A549 (cell line): ENCODE data around the gene EYA2. TPM values are rescaled to one million over a fixed set of nuclear protein-coding genes. Genes with fewer than 3 reads are reported as not detected.

Experiments
- ATAC-seq, 2 experiments: fragments of 200-7000 bp in 1 of 2; fragments of >200 bp in 1 of 2; cut with Nextera tagmentation in 1 of 2; cut with Tn5 transposase in 1 of 2; 3 replicates each; pipeline versions ENCODE4 v1.8.0 to v1.9.1; 2018 to 2020; ENCODE audit warnings: mild to moderate bottlenecking in 1 of 2, moderate library complexity in 1 of 2
- CTCF ChIA-PET: fragments of 300-600 bp; sonication (Branson Sonifier 250); formaldehyde crosslinking; extraction: SDS; loops from one replicate; lab custom pipeline; 2021; ENCODE audit warnings: antibody characterized with exemption, inconsistent platforms; lab: Yijun Ruan, JAX
- POLR2A ChIA-PET: fragments of 350-600 bp; formaldehyde crosslinking; extraction: SDS; loops from one replicate; lab custom pipeline; 2021; ENCODE audit warnings: antibody characterized with exemption, inconsistent platforms; lab: Yijun Ruan, JAX
- DNase-seq, 2 experiments: peaks; one replicate each; pipeline versions ENCODE4 v3.0.0 to v3.0.0-alpha.2; 2011 to 2016; ENCODE audit warnings: low read depth in 1 of 2, low spot score in 1 of 2
- FAIRE-seq: peaks from 2 replicates; lab custom pipeline; 2011; peaks lifted over from hg19 to GRCh38; lab: Jason Lieb, UNC
- H3K27ac ChIP-seq, 2 experiments: fragments of >200 bp; sonication (Bioruptor Twin); formaldehyde crosslinking; 3 replicates each; pipeline ENCODE4 v1.5.1; 2016 to 2017
- H3K4me1 ChIP-seq: fragments of >200 bp; sonication (Bioruptor Twin); formaldehyde crosslinking; 3 replicates; pipeline ENCODE4 v1.6.1; 2016
- H3K4me2 ChIP-seq: fragments of >200 bp; sonication (Bioruptor Twin); formaldehyde crosslinking; 3 replicates; pipeline ENCODE4 v1.6.1; 2016
- H3K4me3 ChIP-seq: fragments of >200 bp; sonication (Bioruptor Twin); formaldehyde crosslinking; 3 replicates; pipeline ENCODE4 v1.5.1; 2016
- H3K9me3 ChIP-seq: fragments of >200 bp; sonication (Bioruptor Twin); formaldehyde crosslinking; 3 replicates; pipeline ENCODE4 v1.6.1; 2016
- ATOH8 ChIP-seq: fragments of 250-450 bp; sonication (Bioruptor Pico); IDR thresholded peaks from 2 replicates; pipeline ENCODE4 v1.5.0; 2020; ENCODE audit warnings: low read depth, mild to moderate bottlenecking, moderate library complexity
- BCL3 ChIP-seq: fragments of >200 bp; sonication (Bioruptor Twin); formaldehyde crosslinking; IDR thresholded peaks from 3 replicates; pipeline ENCODE4 v1.6.1; 2016
- CBX8 ChIP-seq: fragments of 200-600 bp; sonication (generic); IDR thresholded peaks from 2 replicates; pipeline ENCODE4 v1.6.1; 2016
- CEBPB ChIP-seq, 2 experiments: fragments of >200 bp in 1 of 2; sonication (Bioruptor Twin) in 1 of 2; formaldehyde crosslinking in 1 of 2; IDR thresholded peaks; 2 replicates each; pipeline ENCODE4 v1.6.1; 2012 to 2016
- CHD2 ChIP-seq: fragments of 150-350 bp; IDR thresholded peaks from 2 replicates; pipeline ENCODE4 v1.6.1; 2014; ENCODE audit warnings: low read length; ENCODE audit not compliant: partially characterized antibody
- E2F6 ChIP-seq: IDR thresholded peaks from 2 replicates; pipeline ENCODE4 v1.6.1; 2012; ENCODE audit warnings: low read depth, borderline replicate concordance
- ELK1 ChIP-seq: fragments of 150-350 bp; IDR thresholded peaks from 2 replicates; pipeline ENCODE4 v1.6.1; 2014; ENCODE audit warnings: low read depth, mild to moderate bottlenecking, low read length
- EP300 ChIP-seq, 2 experiments: fragments of >200 bp; sonication (Bioruptor Twin); formaldehyde crosslinking; IDR thresholded peaks; 2 replicates in 1 of 2; 3 replicates in 1 of 2; pipeline ENCODE4 v1.6.1; 2016 to 2017
- ESRRA ChIP-seq: fragments of 150-350 bp; IDR thresholded peaks from 2 replicates; pipeline ENCODE4 v1.6.1; 2014; ENCODE audit warnings: mild to moderate bottlenecking, low read length, borderline replicate concordance
- HES2 ChIP-seq: fragments of >200 bp; sonication (Bioruptor Twin); formaldehyde crosslinking; IDR thresholded peaks from 2 replicates; pipeline ENCODE4 v1.6.1; 2016
- HMGXB4 ChIP-seq: fragments of 250-450 bp; sonication (Bioruptor Pico); IDR thresholded peaks from 2 replicates; pipeline ENCODE4 v1.5.0; 2021; ENCODE audit warnings: mild to moderate bottlenecking, moderate library complexity, borderline replicate concordance
- HOXA7 ChIP-seq: fragments of 250-450 bp; sonication (Bioruptor Pico); IDR thresholded peaks from 2 replicates; pipeline ENCODE4 v1.5.0; 2020; ENCODE audit warnings: mild to moderate bottlenecking, moderate library complexity
- KDM1A ChIP-seq: fragments of 200-600 bp; sonication (generic); IDR thresholded peaks from 2 replicates; pipeline ENCODE4 v1.6.1; 2016; ENCODE audit warnings: low read depth, mild to moderate bottlenecking
- KDM5A ChIP-seq: fragments of 200-600 bp; sonication (generic); IDR thresholded peaks from 2 replicates; pipeline ENCODE4 v1.6.1; 2016; ENCODE audit warnings: antibody characterized with exemption, mild to moderate bottlenecking
- MYC ChIP-seq: IDR thresholded peaks from 2 replicates; pipeline ENCODE4 v1.6.1; 2012; ENCODE audit warnings: mild to moderate bottlenecking, inconsistent platforms, low read length, improper control_type of control experiment, borderline replicate concordance
- NR3C1 ChIP-seq: fragments of >200 bp; sonication (Bioruptor Twin); formaldehyde crosslinking; IDR thresholded peaks from 3 replicates; pipeline ENCODE4 v1.6.1; 2017
- PHF8 ChIP-seq: fragments of 200-600 bp; sonication (generic); IDR thresholded peaks from 2 replicates; pipeline ENCODE4 v1.6.1; 2016; ENCODE audit warnings: low read depth, mild to moderate bottlenecking, antibody characterized with exemption, moderate library complexity, borderline replicate concordance
- POLR2A ChIP-seq: IDR thresholded peaks from 2 replicates; pipeline ENCODE4 v1.6.1; 2012; ENCODE audit warnings: mild to moderate bottlenecking, low read length
- POLR2AphosphoS2 ChIP-seq: conservative IDR thresholded peaks from 2 replicates; pipeline ENCODE4 v1.6.1; 2012; ENCODE audit warnings: low read length, improper control_type of control experiment, inconsistent platforms
- TFCP2L1 ChIP-seq: fragments of 250-450 bp; sonication (Bioruptor Pico); IDR thresholded peaks from 2 replicates; pipeline ENCODE4 v1.5.0; 2021; ENCODE audit warnings: mild to moderate bottlenecking
- TP53 ChIP-seq: fragments of 250-450 bp; sonication (Bioruptor Pico); IDR thresholded peaks from 2 replicates; pipeline ENCODE4 v1.5.0; 2021; ENCODE audit warnings: mild to moderate bottlenecking, moderate library complexity
- ZNF302 ChIP-seq: fragments of 250-450 bp; sonication (Bioruptor Pico); IDR thresholded peaks from 2 replicates; pipeline ENCODE4 v1.9.0; 2021; ENCODE audit warnings: inconsistent platforms, mild to moderate bottlenecking, moderate library complexity
- WGBS: methylation state at CpG from one replicate; pipeline ENCODE4 v1.1.6; 2017; ENCODE audit errors: missing lambda C conversion rate; 5-methylcytosine and 5-hydroxymethylcytosine counted together
- polyA plus RNA-seq, 4 experiments: library from polyadenylated mRNA; depleted of rRNA in 3 of 4; stranded (reverse); fragments of >200 nt; fragmentation: RNase III in 1 of 4; extraction: RNeasy Plus Mini Kit Qiagen cat#74134 plus additional on column Dnase treatment in 1 of 4; gene quantifications; 2 replicates in 3 of 4; 3 replicates in 1 of 4; pipeline ENCODE4 v1.2.3, GENCODE V29; 2011 to 2017

The EYA2 gene
- polyA plus RNA-seq, 2 of the 4 experiments (the other 2 are of a cell fraction) = 4.5 to 4.6 TPM

- TF ChIP-seq ESRRA = no peak
- no peak for TF ChIP-seq CHD2
- no peak for TF ChIP-seq TFCP2L1 (CRISPR knock-in tag)
- TF ChIP-seq POLR2A = no peak
- TF ChIP-seq CEBPB (IDR thresholded peaks at IDR 0.05) = no peak
- TF ChIP-seq BCL3 = no peak
- ChIA-PET CTCF (interaction anchor here (0.7 to 2.0 kb wide), 3 partner anchors 9 to 107 kb away, joined by 3 to 8 read pairs (median 4); no protein-coding TSS in a partner anchor), POLR2A (no interaction called here)
- Histone ChIP-seq H3K9me3 (no peaks in the 10 kb centered on the region; the same call in 2 of the 3 replicates), H3K4me2 (no peak overlapping the region), H3K4me1 (no peaks in the 10 kb centered on the region), H3K4me3 (no peak overlapping the region), H3K27ac (no peak overlapping the region)
- ATAC-seq (0 out of 6 replicates have a peak, but pooled peaks of 1 of the 2 experiments have one; percentile 19), DNase-seq (no peak), FAIRE-seq (no peak)
- 64% methylated on average over 4 of the region's 4 CpGs for whole genome bisulfite sequencing
Observed at GRCh38 chr20:47165376-47165865, 270.8 kb downstream of the EYA2 start.

- TF ChIP-seq POLR2AphosphoS2 (no peak), HOXA7 (CRISPR knock-in tag) (no peak), TP53 (CRISPR knock-in tag) (no peak), EP300 (IDR thresholded peaks at IDR 0.05) (no peak), KDM5A (no peak), E2F6 (no peak)
- DNase-seq (no peak), FAIRE-seq (no peak), ATAC-seq (no peak)
- no peaks in the 10 kb centered on the region; the same call in 2 of the 3 replicates for H3K9me3 ChIP-seq
- CTCF ChIA-PET = no interaction called here
- no peaks in the 10 kb centered on the region for H3K4me1 ChIP-seq
- POLR2A ChIA-PET = no interaction called here
- WGBS = 80% methylated on average over 9 of the region's 9 CpGs
- no peak overlapping the region for H3K4me3 ChIP-seq
- H3K27ac ChIP-seq = no peak overlapping the region
- no peak overlapping the region for H3K4me2 ChIP-seq
Observed at GRCh38 chr20:47167846-47168245, 273.2 kb downstream of the EYA2 start.

- TF ChIP-seq PHF8 (no peak), KDM5A (no peak), CBX8 (no peak), EP300 (IDR thresholded peaks at IDR 0.05) (no peak), HES2 (no peak)
- FAIRE-seq (no peak), DNase-seq (no peak), ATAC-seq (no peak)
- H3K27ac ChIP-seq = no peak overlapping the region
- ChIA-PET POLR2A (no interaction called here), CTCF (interaction anchor here (1.0 kb wide), 1 partner anchor 418 kb away, joined by 3 read pairs; no protein-coding TSS in a partner anchor)
- no peak overlapping the region for H3K4me3 ChIP-seq
- H3K9me3 ChIP-seq = no peaks in the 10 kb centered on the region
- no peak overlapping the region for H3K4me2 ChIP-seq
- 84% methylated on average over 16 of the region's 16 CpGs for WGBS
- H3K4me1 ChIP-seq = no peaks in the 10 kb centered on the region
Observed at GRCh38 chr20:47172579-47172978, 277.9 kb downstream of the EYA2 start.

GRCh38 chr20:47173596-47174216 is 279.1 kb downstream of the EYA2 start:
- H3K4me2 ChIP-seq = no peak overlapping the region
- H3K27ac ChIP-seq = no peak overlapping the region
- ChIA-PET POLR2A (no interaction called here), CTCF (interaction anchor here (0.6 to 1.4 kb wide), 3 partner anchors 9 to 23 kb away, joined by 3 to 6 read pairs (median 4); no protein-coding TSS in a partner anchor)
- FAIRE-seq (no peak), ATAC-seq (peak; percentile 34 to 44; a peak in 1 of 6 replicates), DNase-seq (peak in 1 of 2 experiments; percentile 13)
- no peaks in the 10 kb centered on the region for H3K4me1 ChIP-seq
- WGBS = 81% methylated on average over 5 of the region's 6 CpGs
- H3K9me3 ChIP-seq = no peaks in the 10 kb centered on the region
- no peak overlapping the region for H3K4me3 ChIP-seq
- no peak for TF ChIP-seq ZNF302 (CRISPR knock-in tag)
- no peak for TF ChIP-seq EP300 (IDR thresholded peaks at IDR 0.05)
- TF ChIP-seq HMGXB4 (CRISPR knock-in tag) = no peak
- TF ChIP-seq HOXA7 (CRISPR knock-in tag) = no peak
- TF ChIP-seq PHF8 = no peak
- TF ChIP-seq MYC = no peak
- no peak for TF ChIP-seq ELK1
- no peak for TF ChIP-seq E2F6
- no peak for TF ChIP-seq KDM1A
- no peak for TF ChIP-seq NR3C1
- TF ChIP-seq ATOH8 (CRISPR knock-in tag) = no peak
